ENCODE measurements around the gene LSR. TPM values are rescaled to one million over a fixed set of nuclear protein-coding genes. Genes with fewer than 3 reads are reported as not detected.

LSR gene
- total RNA-seq, 1 donor from 2014 or later: 79.1 TPM

DNA sequence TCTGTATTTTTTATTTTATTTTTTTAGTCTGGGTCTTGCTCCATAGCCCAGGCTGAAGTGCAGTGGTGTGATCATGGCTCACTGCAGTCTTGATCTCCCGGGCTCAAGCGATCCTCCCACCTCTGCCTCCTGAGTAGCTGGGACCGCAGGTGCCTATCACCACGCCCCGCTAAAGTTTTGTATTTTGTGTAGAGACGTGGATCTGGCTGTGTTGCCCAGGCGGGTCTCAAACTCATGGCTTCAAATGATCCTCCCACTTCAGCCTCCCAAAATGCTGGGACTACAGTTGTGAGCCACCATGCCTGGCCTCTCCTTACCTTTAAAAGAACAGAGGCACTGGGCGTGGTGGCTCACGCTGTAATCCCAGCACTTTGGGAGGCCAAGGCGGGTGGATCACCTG is 38.9 kb downstream of the LSR start:
- DNase-seq (no peak), ATAC-seq (no peak)
- H3K4me1 ChIP-seq: no peaks in the 10 kb centered on the region
- H3K4me3 ChIP-seq: no peak overlapping the region
- no peaks in the 10 kb centered on the region for H3K9me3 ChIP-seq
- H3K27me3 ChIP-seq: peaks cover 8% of the 10 kb centered on the region
- H3K27ac ChIP-seq: no peak overlapping the region
- TF ChIP-seq, protein P1, sequence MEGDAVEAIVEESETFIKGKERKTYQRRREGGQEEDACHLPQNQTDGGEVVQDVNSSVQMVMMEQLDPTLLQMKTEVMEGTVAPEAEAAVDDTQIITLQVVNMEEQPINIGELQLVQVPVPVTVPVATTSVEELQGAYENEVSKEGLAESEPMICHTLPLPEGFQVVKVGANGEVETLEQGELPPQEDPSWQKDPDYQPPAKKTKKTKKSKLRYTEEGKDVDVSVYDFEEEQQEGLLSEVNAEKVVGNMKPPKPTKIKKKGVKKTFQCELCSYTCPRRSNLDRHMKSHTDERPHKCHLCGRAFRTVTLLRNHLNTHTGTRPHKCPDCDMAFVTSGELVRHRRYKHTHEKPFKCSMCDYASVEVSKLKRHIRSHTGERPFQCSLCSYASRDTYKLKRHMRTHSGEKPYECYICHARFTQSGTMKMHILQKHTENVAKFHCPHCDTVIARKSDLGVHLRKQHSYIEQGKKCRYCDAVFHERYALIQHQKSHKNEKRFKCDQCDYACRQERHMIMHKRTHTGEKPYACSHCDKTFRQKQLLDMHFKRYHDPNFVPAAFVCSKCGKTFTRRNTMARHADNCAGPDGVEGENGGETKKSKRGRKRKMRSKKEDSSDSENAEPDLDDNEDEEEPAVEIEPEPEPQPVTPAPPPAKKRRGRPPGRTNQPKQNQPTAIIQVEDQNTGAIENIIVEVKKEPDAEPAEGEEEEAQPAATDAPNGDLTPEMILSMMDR (IDR thresholded peaks at IDR 0.05): no peak
- intact Hi-C loops (cut with DNase I): no loop called here
- H3K36me3 ChIP-seq: no peaks in the 10 kb centered on the region

- H3K36me3 ChIP-seq: no peaks in the 10 kb centered on the region
Observed at GRCh38 chr19:35288331-35288730, 39.5 kb downstream of the LSR start.

DNA sequence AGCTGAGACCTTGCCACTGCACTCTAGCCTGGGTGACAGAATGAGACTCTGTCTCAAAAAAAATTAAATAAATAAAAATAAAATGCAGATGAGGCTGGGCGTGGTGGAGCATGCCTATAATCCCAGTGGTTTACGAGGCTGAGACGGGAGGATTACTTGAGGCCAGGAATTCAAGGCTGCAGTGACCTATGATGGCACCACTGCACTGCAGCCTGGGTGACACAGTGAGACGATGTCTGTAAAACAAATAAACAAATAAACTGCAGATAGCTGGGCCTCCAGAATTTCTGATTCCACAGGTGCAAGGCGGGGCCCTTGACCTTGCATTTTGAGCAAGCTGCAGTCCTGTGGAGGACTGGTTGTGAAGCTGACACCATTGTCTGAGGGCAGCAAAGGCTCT is 40.1 kb downstream of the LSR start:
- Histone ChIP-seq H3K27me3 (peaks cover 15% of the 10 kb centered on the region), H3K36me3 (no peaks in the 10 kb centered on the region), H3K4me1 (no peaks in the 10 kb centered on the region), H3K27ac (no peak overlapping the region), H3K4me3 (no peak overlapping the region), H3K9me3 (no peaks in the 10 kb centered on the region)
- TF ChIP-seq, protein P1 (IDR thresholded peaks at IDR 0.05): no peak
- DNase-seq (no peak), ATAC-seq (no peak)
- intact Hi-C loops (cut with DNase I): no loop called here

More at GRCh38 chr19:35288331-35288730, 39.5 kb downstream of the LSR start:
- Histone ChIP-seq H3K27ac (no peak overlapping the region), H3K9me3 (no peaks in the 10 kb centered on the region), H3K4me1 (no peaks in the 10 kb centered on the region), H3K4me3 (no peak overlapping the region), H3K27me3 (peaks cover 13% of the 10 kb centered on the region)
- ATAC-seq (no peak), DNase-seq (no peak)
- intact Hi-C loops (cut with DNase I): no loop called here
- TF ChIP-seq, protein P1 (IDR thresholded peaks at IDR 0.05): no peak

- no peak overlapping the region for H3K4me3 ChIP-seq
Observed at GRCh38 chr19:35290381-35291127, 41.8 kb downstream of the LSR start.

GRCh38 chr19:35291259-35291658 is 42.5 kb downstream of the LSR start:
- no peak for DNase-seq
- H3K27me3 ChIP-seq: peaks cover 15% of the 10 kb centered on the region
- H3K36me3 ChIP-seq: no peaks in the 10 kb centered on the region
- TF ChIP-seq, protein P1 (IDR thresholded peaks at IDR 0.05): no peak
- H3K9me3 ChIP-seq: no peaks in the 10 kb centered on the region
- intact Hi-C loops (cut with DNase I): no loop called here
- H3K4me3 ChIP-seq: no peak overlapping the region
- no peak overlapping the region for H3K27ac ChIP-seq
- no peak for ATAC-seq
- no peaks in the 10 kb centered on the region for H3K4me1 ChIP-seq

More at GRCh38 chr19:35290381-35291127, 41.8 kb downstream of the LSR start:
- no peak for DNase-seq
- H3K27me3 ChIP-seq: peaks cover 15% of the 10 kb centered on the region
- H3K4me1 ChIP-seq: no peaks in the 10 kb centered on the region
- no peaks in the 10 kb centered on the region for H3K36me3 ChIP-seq
- intact Hi-C loops (cut with DNase I): no loop called here
- ATAC-seq: no peak
- TF ChIP-seq, protein P1 (IDR thresholded peaks at IDR 0.05): no peak
- H3K9me3 ChIP-seq: no peaks in the 10 kb centered on the region
- no peak overlapping the region for H3K27ac ChIP-seq
